K562 (cell line): ENCODE data around the gene PCDH9. TPM values are rescaled to one million over a fixed set of nuclear protein-coding genes. Genes with fewer than 3 reads are reported as not detected.

Experiments
- ATAC-seq: fragments of 200-7000 bp; cut with Tn5 transposase; 3 replicates; pipeline ENCODE4 v1.9.1; 2020; ENCODE audit warnings: moderate library complexity
- BruUV-seq: library from RNA; stranded (reverse); fragments of 400-500 nt; replicated peaks from 2 replicates; lab custom pipeline; 2021; lab: Mats Ljungman, UMichigan
- CTCF ChIA-PET: fragments of 300-600 bp; formaldehyde crosslinking; extraction: SDS; loops from one replicate; lab custom pipeline; 2021; ENCODE audit warnings: low intra/inter-chr PET ratio; lab: Yijun Ruan, JAX
- POLR2A ChIA-PET: fragments of 300-600, 350-650 bp; sonication (Branson Sonifier 250); formaldehyde crosslinking; extraction: SDS; loops from one replicate; lab custom pipeline; 2021; ENCODE audit warnings: antibody characterized with exemption, inconsistent platforms; lab: Yijun Ruan, JAX
- DNase-seq, 4 experiments: peaks; one replicate each; pipeline versions ENCODE4 v3.0.0 to v3.0.0-alpha.2; 2011 to 2018; ENCODE audit warnings: low spot score in 3 of 4, mixed read lengths in 3 of 4; ENCODE audit errors: extremely low read depth in 1 of 4
- FAIRE-seq: peaks from 2 replicates; lab custom pipeline; 2011; peaks lifted over from hg19 to GRCh38; lab: Jason Lieb, UNC
- H2AFZ ChIP-seq: 2 replicates; pipeline ENCODE4 v1.6.0; 2011; ENCODE audit warnings: low read depth, low read length, control low read depth, inconsistent platforms
- H3K27ac ChIP-seq: fragments of 200-600 bp; 3 replicates; pipeline ENCODE4 v1.8.0; 2011; ENCODE audit warnings: low read depth, mild to moderate bottlenecking, control low read depth, inconsistent platforms, low read length, moderate library complexity, mixed read lengths; ENCODE audit errors: extremely low read depth
- H3K27me3 ChIP-seq, 2 experiments: fragments of 300-600 bp in 1 of 2; 2 replicates in 1 of 2; 3 replicates in 1 of 2; pipeline versions ENCODE4 v1.6.0 to v1.8.0; 2011; ENCODE audit warnings: inconsistent platforms in 2 of 2, low read length in 2 of 2, mild to moderate bottlenecking in 1 of 2, mixed read lengths in 1 of 2, moderate library complexity in 1 of 2; ENCODE audit not compliant: control insufficient read depth in 2 of 2, insufficient read depth in 2 of 2
- H3K36me3 ChIP-seq: fragments of 300-600 bp; 3 replicates; pipeline ENCODE4 v1.8.0; 2011; ENCODE audit warnings: mild to moderate bottlenecking, low read length, inconsistent platforms; ENCODE audit not compliant: control insufficient read depth, insufficient read depth
- H3K4me1 ChIP-seq, 2 experiments: fragments of 200-600 bp in 1 of 2; replicated peaks in 1 of 2; 2 replicates in 1 of 2; 3 replicates in 1 of 2; pipeline versions ENCODE4 v1.5.1 to v1.8.0; 2011; ENCODE audit warnings: inconsistent platforms in 2 of 2, low read length in 2 of 2, mild to moderate bottlenecking in 1 of 2, mixed read lengths in 1 of 2, moderate library complexity in 1 of 2; ENCODE audit not compliant: control insufficient read depth in 2 of 2, insufficient read depth in 2 of 2
- H3K4me2 ChIP-seq: 2 replicates; pipeline ENCODE4 v1.6.1; 2011; ENCODE audit warnings: low read length, control low read depth, inconsistent platforms, mixed read lengths; ENCODE audit not compliant: insufficient read depth
- H3K4me3 ChIP-seq: fragments of 200-600 bp; sonication (generic), shearing (Covaris generic); 2 replicates; pipeline ENCODE4 v1.5.1; 2016; ENCODE audit warnings: control low read depth, inconsistent platforms
- H3K79me2 ChIP-seq: fragments of 200-600 bp; 3 replicates; pipeline ENCODE4 v1.8.0; 2011; ENCODE audit warnings: low read length, inconsistent platforms; ENCODE audit not compliant: control insufficient read depth, insufficient read depth
- H3K9ac ChIP-seq, 2 experiments: 2 replicates each; pipeline versions ENCODE4 v1.6.0 to v1.6.1; 2011; ENCODE audit warnings: low read depth in 2 of 2, low read length in 2 of 2, control low read depth in 1 of 2, inconsistent platforms in 1 of 2, mild to moderate bottlenecking in 1 of 2, mixed read lengths in 1 of 2; ENCODE audit not compliant: insufficient read depth in 1 of 2
- H3K9me1 ChIP-seq: one replicate; pipeline ENCODE4 v1.6.0; 2011; ENCODE audit warnings: inconsistent platforms, mild to moderate bottlenecking, low read length, moderate library complexity; ENCODE audit not compliant: control insufficient read depth, insufficient read depth
- H3K9me3 ChIP-seq: replicated peaks from 2 replicates; pipeline ENCODE4 v1.5.1; 2011; ENCODE audit warnings: low read depth, low read length, inconsistent platforms; ENCODE audit not compliant: control insufficient read depth, insufficient read depth
- H4K20me1 ChIP-seq: replicated peaks from 2 replicates; pipeline ENCODE4 v1.6.1; 2011; ENCODE audit warnings: low read length, inconsistent platforms, mixed read lengths; ENCODE audit not compliant: control insufficient read depth, insufficient read depth
- HDAC1 ChIP-seq, 2 experiments: fragments of 450-650 bp; IDR thresholded peaks; 2 replicates each; pipeline ENCODE4 v1.6.1; 2016 to 2017; ENCODE audit warnings: inconsistent platforms in 1 of 2, mild to moderate bottlenecking in 1 of 2, moderate library complexity in 1 of 2
- KAT2B ChIP-seq: IDR thresholded peaks from one replicate; pipeline ENCODE4 v1.6.1; 2012; ENCODE audit warnings: low read depth, mild to moderate bottlenecking, control low read depth, inconsistent platforms, low read length, moderate library complexity
- L3MBTL2 ChIP-seq: fragments of 450-650 bp; IDR thresholded peaks from 2 replicates; pipeline ENCODE4 v1.6.1; 2016; ENCODE audit warnings: mild to moderate bottlenecking, moderate library complexity
- MEIS2 ChIP-seq: fragments of 450-650 bp; IDR thresholded peaks from 2 replicates; pipeline ENCODE4 v1.6.1; 2014; ENCODE audit warnings: mild to moderate bottlenecking; ENCODE audit not compliant: partially characterized antibody
- MYC ChIP-seq, 2 experiments: fragments of 250-450 bp in 1 of 2; sonication (Bioruptor Pico) in 1 of 2; IDR thresholded peaks; 2 replicates each; pipeline versions ENCODE4 v1.5.1 to v1.6.1; 2012 to 2021; ENCODE audit warnings: low read depth in 2 of 2, borderline replicate concordance in 1 of 2, improper control_type of control experiment in 1 of 2, low read length in 1 of 2, mild to moderate bottlenecking in 1 of 2, moderate library complexity in 1 of 2
- PHF20 ChIP-seq: fragments of 450-650 bp; IDR thresholded peaks from 2 replicates; pipeline ENCODE4 v1.6.1; 2018; ENCODE audit not compliant: partially characterized antibody
- PRPF4 ChIP-seq: fragments of 200-400 bp; formaldehyde crosslinking; IDR thresholded peaks from one replicate; pipeline ENCODE4 v1.6.1; 2017; ENCODE audit warnings: low read length, low read depth, mild to moderate bottlenecking; ENCODE audit not compliant: insufficient read depth, poor library complexity, severe bottlenecking
- RBM17 ChIP-seq: fragments of 200-400 bp; formaldehyde crosslinking; IDR thresholded peaks from 2 replicates; pipeline ENCODE4 v1.6.1; 2017; ENCODE audit warnings: low read depth, mild to moderate bottlenecking, low read length, borderline replicate concordance
- YBX1 ChIP-seq: fragments of 450-650 bp; IDR thresholded peaks from 2 replicates; pipeline ENCODE4 v1.7.1; 2016; ENCODE audit warnings: mild to moderate bottlenecking
- ZNF583 ChIP-seq: fragments of 250-450 bp; sonication (Bioruptor Pico); IDR thresholded peaks from 2 replicates; pipeline ENCODE4 v1.4.0; 2020
- ZNF766 ChIP-seq: fragments of 200-800 bp; sonication (Bioruptor generic); conservative IDR thresholded peaks from 2 replicates; pipeline ENCODE4 v1.6.1; 2016; ENCODE audit warnings: missing genetic modification characterization, missing compliant biosample characterization
- ZZZ3 ChIP-seq: fragments of 450-650 bp; IDR thresholded peaks from 2 replicates; pipeline ENCODE4 v1.6.1; 2016; ENCODE audit warnings: antibody characterized with exemption, mild to moderate bottlenecking, moderate library complexity
- WGBS: fragments of 100-300 bp; shearing (Covaris generic); methylation state at CpG from one replicate; pipeline ENCODE4 v1.1.6; 2016; ENCODE audit warnings: low coverage, mixed read lengths; ENCODE audit not compliant: insufficient coverage; ENCODE audit errors: missing lambda C conversion rate; 5-methylcytosine and 5-hydroxymethylcytosine counted together
- in situ Hi-C: fragments of 300-500 bp; cut with MboI; formaldehyde crosslinking; loops from 4 replicates; pipeline ENCODE4 v1.15.0; 2018; ENCODE audit warnings: inconsistent platforms, mixed read lengths
- intact Hi-C: fragments of 100-400 bp; cut with micrococcal nuclease; formaldehyde crosslinking; loops from 2 replicates; pipeline ENCODE4 v1.14.2; 2022
- polyA plus RNA-seq, 8 experiments: library from polyadenylated mRNA; depleted of rRNA in 4 of 8; stranded (reverse) in 5 of 8; unstranded in 3 of 8; fragments of >200 nt; fragmentation: Nextera tagmentation in 2 of 8; fragmentation: Illumina TruSeq in 1 of 8; extraction: Ambion mirVana in 2 of 8; extraction: Trizol in 1 of 8; gene quantifications; 2 replicates each; pipeline versions ENCODE4 v1.2.1 to v1.2.3, GENCODE V29; 2011 to 2014; ENCODE audit warnings: inconsistent platforms in 1 of 8, missing spikeins in 1 of 8
- total RNA-seq, 7 experiments: library from RNA; depleted of rRNA in 6 of 7; stranded (reverse); fragments of >200 nt in 6 of 7; fragmentation: Illumina TruSeq in 2 of 7; extraction: Trizol in 2 of 7; gene quantifications; 2 replicates each; pipeline versions ENCODE4 v1.2.1 to v1.2.3, GENCODE V29; 2011 to 2021; ENCODE audit warnings: low replicate concordance in 1 of 7
- TF ChIP-seq, protein P1 (sequence below): fragments of 450-650 bp; conservative IDR thresholded peaks from 2 replicates; pipeline ENCODE4 v1.6.1; 2016; ENCODE audit warnings: missing genetic modification characterization, low read depth, mild to moderate bottlenecking, missing compliant biosample characterization, moderate library complexity
- TF ChIP-seq, protein P2 (sequence below): sonication (generic); formaldehyde crosslinking; IDR thresholded peaks from 2 replicates; pipeline ENCODE4 v1.5.0; 2020; ENCODE audit warnings: missing genetic modification reagents
- TF ChIP-seq, protein P3 (sequence below): fragments of 450-650 bp; IDR thresholded peaks from 2 replicates; pipeline ENCODE4 v1.6.1; 2017; ENCODE audit warnings: mild to moderate bottlenecking, moderate library complexity
- TF ChIP-seq, protein P4 (sequence below): fragments of 450-650 bp; formaldehyde crosslinking; IDR thresholded peaks from 2 replicates; pipeline ENCODE4 v1.4.0; 2020; ENCODE audit warnings: mild to moderate bottlenecking, moderate library complexity

The PCDH9 gene
- total and polyA plus RNA-seq, 9 of the 15 experiments (the other 6 are each of a cell fraction or from before 2014, with no cell fraction given): 1.1 to 6.7 (median 4.9) TPM

DNA sequence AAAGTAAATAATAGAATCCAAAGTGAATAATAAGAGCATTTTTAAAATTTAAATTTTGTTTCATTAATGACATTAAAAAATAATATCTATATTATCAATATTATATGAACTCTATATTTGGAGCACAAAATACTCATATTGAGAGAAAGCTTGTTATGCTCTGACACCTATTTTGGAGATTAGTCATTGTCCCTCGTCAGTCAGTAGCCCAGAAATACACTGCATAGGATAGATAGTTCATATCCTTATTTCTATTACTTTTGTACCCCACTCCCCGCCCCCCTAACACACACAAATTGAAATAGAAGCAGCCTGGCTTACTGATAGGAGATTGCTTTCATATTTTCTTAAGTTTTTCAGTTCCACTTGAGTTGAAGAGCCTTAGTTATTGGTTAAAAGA, 652.8 kb downstream of the PCDH9 start:
- ATAC-seq: no peak
- H3K9me3 ChIP-seq: no peaks in the 10 kb centered on the region
- no peaks in the 10 kb centered on the region for H3K79me2 ChIP-seq
- H4K20me1 ChIP-seq: no peaks in the 10 kb centered on the region
- H3K9me1 ChIP-seq: no peaks in the 10 kb centered on the region
- BruUV-seq: no TSS peak
- WGBS: 50% methylated on average over 2 of the region's 2 CpGs
- no peak overlapping the region for H2AFZ ChIP-seq
- H3K27ac ChIP-seq: no peak overlapping the region
- H3K4me2 ChIP-seq: no peak overlapping the region
- DNase-seq: no peak
- H3K4me1 ChIP-seq: no peaks in the 10 kb centered on the region
- FAIRE-seq: no peak
- H3K27me3 ChIP-seq: no peaks in the 10 kb centered on the region
- CTCF ChIA-PET: no interaction called here
- H3K9ac ChIP-seq: no peak overlapping the region
- no peaks in the 10 kb centered on the region for H3K36me3 ChIP-seq
- TF ChIP-seq YBX1: no peak
- TF ChIP-seq, protein P1, sequence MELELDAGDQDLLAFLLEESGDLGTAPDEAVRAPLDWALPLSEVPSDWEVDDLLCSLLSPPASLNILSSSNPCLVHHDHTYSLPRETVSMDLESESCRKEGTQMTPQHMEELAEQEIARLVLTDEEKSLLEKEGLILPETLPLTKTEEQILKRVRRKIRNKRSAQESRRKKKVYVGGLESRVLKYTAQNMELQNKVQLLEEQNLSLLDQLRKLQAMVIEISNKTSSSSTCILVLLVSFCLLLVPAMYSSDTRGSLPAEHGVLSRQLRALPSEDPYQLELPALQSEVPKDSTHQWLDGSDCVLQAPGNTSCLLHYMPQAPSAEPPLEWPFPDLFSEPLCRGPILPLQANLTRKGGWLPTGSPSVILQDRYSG: no peak
- TF ChIP-seq PRPF4: no peak
- TF ChIP-seq MEIS2: no peak
- no peak for TF ChIP-seq PHF20
- TF ChIP-seq HDAC1 (IDR thresholded peaks at IDR 0.05): no peak
- TF ChIP-seq, protein P2, sequence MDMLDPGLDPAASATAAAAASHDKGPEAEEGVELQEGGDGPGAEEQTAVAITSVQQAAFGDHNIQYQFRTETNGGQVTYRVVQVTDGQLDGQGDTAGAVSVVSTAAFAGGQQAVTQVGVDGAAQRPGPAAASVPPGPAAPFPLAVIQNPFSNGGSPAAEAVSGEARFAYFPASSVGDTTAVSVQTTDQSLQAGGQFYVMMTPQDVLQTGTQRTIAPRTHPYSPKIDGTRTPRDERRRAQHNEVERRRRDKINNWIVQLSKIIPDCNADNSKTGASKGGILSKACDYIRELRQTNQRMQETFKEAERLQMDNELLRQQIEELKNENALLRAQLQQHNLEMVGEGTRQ (CRISPR knock-in tag): no peak
- no peak for TF ChIP-seq ZNF766 (CRISPR knock-in tag)
- no peak for TF ChIP-seq L3MBTL2
- TF ChIP-seq, protein P3, sequence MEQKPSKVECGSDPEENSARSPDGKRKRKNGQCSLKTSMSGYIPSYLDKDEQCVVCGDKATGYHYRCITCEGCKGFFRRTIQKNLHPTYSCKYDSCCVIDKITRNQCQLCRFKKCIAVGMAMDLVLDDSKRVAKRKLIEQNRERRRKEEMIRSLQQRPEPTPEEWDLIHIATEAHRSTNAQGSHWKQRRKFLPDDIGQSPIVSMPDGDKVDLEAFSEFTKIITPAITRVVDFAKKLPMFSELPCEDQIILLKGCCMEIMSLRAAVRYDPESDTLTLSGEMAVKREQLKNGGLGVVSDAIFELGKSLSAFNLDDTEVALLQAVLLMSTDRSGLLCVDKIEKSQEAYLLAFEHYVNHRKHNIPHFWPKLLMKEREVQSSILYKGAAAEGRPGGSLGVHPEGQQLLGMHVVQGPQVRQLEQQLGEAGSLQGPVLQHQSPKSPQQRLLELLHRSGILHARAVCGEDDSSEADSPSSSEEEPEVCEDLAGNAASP: no peak
- TF ChIP-seq, protein P4, sequence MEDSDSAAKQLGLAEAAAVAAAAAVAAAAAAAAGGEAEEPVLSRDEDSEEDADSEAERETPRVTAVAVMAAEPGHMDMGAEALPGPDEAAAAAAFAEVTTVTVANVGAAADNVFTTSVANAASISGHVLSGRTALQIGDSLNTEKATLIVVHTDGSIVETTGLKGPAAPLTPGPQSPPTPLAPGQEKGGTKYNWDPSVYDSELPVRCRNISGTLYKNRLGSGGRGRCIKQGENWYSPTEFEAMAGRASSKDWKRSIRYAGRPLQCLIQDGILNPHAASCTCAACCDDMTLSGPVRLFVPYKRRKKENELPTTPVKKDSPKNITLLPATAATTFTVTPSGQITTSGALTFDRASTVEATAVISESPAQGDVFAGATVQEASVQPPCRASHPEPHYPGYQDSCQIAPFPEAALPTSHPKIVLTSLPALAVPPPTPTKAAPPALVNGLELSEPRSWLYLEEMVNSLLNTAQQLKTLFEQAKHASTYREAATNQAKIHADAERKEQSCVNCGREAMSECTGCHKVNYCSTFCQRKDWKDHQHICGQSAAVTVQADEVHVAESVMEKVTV (CRISPR knock-in tag): no peak
- no peak for TF ChIP-seq RBM17
- TF ChIP-seq ZZZ3: no peak
- no peak for TF ChIP-seq MYC (IDR thresholded peaks at IDR 0.05; ENCODE audit: low read depth, low read length)
- TF ChIP-seq MYC (CRISPR knock-in tag; IDR thresholded peaks at IDR 0.05; ENCODE audit: borderline replicate concordance, low read depth): no peak
- no peak for TF ChIP-seq ZNF583
- no peak for TF ChIP-seq KAT2B
- TF ChIP-seq, all 486 proteins: peak for 0
- POLR2A ChIA-PET: no interaction called here
- H3K4me3 ChIP-seq: no peak overlapping the region
- intact Hi-C loops: no loop called here
- in situ Hi-C loops: no loop called here
